ENCODE results near the gene RPUSD3.
A peak's percentile ranks its signal among the peaks of the same experiment; 100 is the strongest.

Gene RPUSD3

DNA sequence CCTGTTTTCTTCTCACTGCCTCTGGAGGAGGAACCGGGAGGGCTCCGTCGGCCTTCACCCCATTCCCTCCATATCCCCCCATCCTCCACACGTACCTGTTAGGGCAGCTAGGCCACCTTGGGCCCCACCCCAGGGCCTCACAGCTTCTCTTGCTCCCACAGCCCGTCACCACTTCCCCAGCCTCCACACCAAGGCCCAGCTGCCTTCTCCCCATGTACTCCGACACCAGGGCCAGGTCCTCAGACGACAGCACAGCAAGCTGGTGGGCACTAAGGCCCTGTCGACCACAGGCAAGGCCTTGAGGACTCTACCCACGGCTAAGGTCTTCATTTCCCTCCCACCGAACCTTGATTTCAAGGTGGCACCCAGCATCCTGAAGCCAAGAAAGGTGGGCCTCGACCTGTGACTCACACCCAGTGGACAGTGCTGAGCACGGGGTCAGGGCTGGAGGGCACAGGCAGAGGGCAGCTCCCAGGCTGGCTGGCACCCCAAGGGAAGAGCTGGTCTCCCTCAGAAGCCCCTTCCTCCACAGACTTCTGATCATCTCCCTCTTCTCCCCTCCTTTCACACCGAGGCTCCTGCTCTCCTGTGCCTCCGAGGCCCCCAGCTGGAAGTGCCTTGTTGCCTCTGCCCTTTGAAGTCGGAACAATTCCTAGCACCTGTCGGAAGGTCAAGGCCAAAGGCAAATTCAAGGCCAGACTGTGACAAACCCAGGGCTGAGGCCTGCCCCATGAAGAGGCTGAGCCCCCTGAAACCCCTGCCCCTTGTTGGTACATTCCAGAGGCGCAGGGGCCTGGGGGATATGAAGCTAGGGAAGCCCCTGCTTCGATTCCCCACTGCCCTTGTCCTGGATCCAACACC, 9.1 kb downstream of the RPUSD3 start:
- no peak for DNase-seq (ENCODE audit: low read depth in 2 of 2)

DNA sequence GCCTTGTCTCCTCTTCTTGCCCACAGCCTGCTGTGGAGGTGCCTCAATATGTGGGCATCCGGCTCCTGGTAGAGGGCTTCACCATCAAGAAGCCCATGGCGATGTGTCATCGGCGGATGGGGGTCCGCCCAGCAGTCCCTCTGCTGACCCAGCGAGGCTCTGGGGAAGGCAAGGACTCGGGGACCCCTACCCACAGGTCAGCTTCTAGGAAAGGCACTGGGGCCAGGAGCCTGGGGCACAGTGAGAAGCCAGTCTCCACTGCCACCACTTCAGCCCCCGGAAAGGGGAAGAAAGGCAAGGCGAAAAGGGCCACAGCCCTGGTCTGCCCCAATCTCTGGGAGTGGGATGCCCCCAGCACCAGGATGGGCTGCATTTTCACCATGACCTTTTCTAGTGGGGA, 10.7 kb downstream of the RPUSD3 start:
- DNase-seq (ENCODE audit: low read depth in 2 of 2) = no peak

DNA sequence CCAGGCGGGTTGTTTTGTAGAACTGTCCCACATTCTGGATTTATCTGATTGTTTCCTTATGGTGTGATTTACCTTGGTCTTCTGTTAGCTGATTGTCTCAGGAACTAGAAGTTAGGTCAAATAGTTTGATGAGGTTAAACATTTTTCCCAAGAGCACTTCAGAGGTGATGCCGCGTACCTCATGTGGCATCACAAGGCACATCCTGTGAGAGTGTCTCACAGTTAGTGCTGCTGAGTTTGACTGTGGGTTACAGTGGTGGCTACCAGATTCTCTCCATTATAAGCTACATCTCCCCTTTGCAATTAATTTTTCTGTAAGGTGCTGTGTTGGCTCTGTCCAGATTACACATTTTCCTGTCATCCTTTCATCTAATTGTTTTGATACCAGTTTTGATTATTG, 12.6 kb downstream of the RPUSD3 start:
- no peak for DNase-seq (ENCODE audit: low read depth in 2 of 2)

DNA sequence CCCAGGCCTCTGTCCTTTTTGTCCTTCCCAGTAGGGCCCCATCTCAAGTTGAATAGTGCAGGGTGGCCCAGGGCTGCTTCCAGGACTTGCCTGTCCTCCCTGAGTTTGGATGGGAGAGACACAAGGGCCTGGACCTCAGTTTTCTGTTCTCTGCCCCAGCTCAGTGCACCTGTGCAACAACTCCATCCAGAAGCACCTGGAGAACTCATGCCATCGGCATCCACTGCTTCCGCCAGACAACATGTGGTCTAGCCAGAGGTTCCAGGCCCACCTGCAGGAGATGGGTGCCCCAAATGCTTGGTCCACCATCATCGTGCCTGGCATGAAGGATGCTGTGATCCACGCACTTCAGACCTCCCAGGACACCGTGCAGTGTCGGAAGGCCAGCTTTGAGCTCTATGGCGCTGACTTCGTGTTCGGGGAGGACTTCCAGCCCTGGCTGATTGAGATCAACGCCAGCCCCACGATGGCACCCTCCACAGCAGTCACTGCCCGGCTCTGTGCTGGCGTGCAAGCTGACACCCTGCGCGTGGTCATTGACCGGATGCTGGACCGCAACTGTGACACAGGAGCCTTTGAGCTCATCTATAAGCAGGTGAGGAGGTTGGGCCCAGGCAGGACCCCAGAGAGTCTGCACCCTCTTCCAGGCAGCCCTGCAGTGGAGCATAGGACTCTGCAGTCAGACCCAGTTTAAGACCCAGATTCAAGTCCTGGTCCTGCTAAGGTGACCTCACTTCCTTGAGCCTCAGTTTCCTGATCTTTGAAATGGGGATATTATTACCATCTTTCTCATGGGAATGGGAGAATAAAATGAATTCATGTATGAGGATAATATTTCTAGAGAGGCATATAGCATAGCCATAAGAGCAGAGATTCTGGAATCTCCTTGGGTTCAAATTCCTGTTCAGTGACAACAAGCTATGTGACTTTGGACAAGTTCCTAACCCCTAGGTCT, 14.7 kb downstream of the RPUSD3 start:
- DNase-seq (ENCODE audit: low read depth in 2 of 2) = no peak

DNA sequence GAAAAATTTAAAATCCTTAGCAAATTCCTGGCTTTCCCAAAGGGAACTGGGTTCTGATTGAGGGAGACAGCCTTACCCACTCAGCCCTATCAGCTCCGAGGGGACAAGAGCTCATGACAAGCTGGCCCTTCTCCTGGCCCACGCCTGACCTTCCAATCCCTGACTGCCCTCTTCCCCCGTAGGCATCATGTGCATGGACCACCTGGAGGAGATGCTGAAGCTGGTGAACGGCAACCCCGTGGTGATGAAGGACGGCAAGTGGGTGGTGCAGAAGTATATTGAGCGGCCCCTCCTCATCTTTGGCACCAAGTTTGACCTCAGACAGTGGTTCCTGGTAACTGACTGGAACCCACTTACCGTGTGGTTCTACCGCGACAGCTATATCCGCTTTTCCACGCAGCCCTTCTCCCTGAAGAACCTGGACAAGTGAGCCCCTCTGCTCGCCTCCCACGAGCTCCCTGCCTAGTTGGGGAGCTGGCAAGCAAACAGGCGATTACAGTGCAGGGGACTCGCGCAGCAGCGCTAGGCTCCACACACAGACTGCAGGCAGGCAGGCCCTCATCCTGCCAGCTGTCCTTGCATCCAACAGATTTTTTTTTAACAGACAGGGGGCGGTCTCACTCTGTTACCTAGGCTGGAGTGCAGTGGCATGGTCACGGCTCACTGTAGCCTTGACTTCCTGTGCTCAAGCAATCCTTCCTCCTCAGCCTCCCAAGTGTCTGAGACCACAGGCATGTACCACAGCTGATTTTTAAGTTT, 16.8 kb downstream of the RPUSD3 start:
- no peak for DNase-seq (ENCODE audit: low read depth in 2 of 2)

DNA sequence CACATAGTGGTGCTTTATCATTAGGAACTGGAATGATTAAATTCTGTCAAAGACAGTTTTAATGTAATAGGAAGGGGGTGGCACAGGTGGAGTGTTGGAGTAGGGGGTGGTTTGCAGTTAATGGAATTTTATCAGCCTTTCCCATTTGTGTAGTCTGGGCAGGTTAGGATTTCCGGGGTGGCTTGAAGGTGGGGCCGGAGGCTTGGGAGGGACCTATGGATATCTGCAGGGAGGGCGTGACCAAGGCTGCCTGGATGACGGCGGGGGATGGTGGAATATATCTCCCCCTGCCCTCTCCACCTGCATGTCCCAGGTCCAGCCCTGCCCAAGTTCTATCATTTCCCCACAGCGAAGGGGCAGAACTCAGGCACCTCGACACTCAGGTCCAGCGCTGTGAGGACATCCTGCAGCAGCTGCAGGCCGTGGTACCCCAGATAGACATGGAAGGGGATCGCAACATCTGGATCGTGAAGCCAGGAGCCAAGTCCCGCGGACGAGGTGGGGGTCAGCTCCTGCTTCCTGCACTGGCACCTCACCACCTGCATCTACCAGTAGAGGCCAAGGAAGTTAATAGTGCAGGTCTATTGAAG, 18.3 kb downstream of the RPUSD3 start:
- no peak for DNase-seq (ENCODE audit: low read depth in 2 of 2)

DNA sequence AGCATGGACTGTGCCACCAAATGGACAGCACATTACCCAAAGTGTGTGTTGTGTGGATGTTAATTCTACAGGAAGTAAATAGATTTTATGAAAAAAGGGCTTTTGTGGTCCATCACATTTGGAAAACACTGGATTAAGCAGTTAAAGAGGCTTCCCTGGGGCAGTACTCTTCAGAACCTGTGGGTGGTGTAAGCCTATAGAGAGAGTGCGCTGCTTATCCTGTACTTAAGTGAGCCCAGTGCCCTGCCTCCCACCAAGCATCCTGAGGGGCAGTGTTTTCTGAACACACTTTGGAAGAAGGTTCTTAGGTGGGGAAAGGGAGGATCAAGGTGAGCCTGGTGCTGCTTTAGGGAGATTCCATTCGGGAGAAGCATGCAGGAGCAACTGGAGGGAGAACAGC, 22.9 kb downstream of the RPUSD3 start:
- DNase-seq (ENCODE audit: low read depth in 2 of 2) = no peak

DNA sequence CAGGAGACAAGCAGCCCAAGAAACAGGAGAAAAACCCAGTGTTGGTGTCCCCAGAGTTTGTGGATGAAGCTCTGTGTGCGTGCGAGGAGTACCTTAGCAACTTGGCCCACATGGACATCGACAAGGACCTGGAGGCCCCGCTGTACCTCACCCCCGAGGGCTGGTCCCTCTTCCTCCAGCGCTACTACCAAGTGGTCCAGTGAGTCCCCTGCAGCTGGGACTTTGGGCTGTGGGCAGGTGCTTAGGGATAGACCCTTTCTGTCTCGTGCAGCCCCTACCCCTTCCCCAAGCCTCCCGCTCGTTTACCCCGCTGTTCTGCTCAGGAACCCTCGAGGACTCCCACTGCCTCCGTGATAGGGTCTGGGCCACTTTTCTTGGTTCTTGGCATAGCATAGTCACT, 23.3 kb downstream of the RPUSD3 start:
- no peak for DNase-seq (ENCODE audit: low read depth in 2 of 2)

DNA sequence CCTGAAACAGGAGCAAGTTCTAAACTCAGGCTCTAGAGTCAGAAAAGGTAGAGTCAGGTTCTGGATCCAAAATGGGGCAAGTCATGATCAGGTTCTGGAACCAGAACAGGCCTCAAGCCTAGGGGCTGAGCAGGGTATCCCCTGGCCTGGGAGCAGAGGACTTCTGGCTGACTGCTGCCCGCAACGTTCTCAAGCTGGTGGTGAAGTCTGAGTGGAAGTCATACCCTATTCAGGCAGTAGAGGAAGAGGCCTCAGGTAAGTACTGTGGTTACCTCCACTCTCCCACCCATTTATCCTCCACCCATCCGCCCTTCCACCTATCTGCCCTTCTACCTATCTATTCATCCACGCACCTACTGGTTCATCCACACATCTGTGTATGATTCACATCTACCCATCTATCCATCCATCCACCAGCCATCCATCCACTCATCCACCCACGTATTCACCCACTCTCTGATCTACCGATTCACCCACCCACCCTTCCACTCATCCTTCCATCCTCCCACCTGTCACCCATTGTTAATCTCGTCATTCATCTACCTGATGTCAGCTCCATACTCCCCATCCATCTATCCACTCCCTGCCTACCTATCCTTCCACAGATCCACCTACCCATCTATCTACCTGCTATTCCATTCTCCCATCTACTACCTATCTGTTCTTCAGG, 25.0 kb downstream of the RPUSD3 start:
- no peak for DNase-seq (ENCODE audit: low read depth in 2 of 2)

DNA sequence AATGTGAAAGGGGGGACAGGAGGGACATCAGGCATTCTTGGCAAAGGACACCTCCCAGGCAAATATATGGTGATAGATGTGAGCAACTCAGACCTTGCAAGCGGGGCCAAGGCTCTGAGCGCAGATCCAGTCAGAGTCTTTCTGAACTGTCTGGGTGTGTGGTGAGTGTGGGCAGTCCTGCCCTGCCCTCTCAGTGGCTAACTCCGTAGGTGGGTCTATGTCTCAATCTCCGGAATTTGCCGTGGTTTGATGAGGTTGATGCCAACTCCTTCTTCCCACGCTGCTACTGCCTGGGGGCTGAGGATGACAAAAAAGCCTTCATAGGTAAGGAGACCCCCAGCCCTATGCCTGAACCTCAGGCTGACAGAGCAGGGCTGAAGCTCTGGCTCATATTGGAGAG, 26.4 kb downstream of the RPUSD3 start:
- DNase-seq (ENCODE audit: low read depth in 2 of 2) = no peak

DNA sequence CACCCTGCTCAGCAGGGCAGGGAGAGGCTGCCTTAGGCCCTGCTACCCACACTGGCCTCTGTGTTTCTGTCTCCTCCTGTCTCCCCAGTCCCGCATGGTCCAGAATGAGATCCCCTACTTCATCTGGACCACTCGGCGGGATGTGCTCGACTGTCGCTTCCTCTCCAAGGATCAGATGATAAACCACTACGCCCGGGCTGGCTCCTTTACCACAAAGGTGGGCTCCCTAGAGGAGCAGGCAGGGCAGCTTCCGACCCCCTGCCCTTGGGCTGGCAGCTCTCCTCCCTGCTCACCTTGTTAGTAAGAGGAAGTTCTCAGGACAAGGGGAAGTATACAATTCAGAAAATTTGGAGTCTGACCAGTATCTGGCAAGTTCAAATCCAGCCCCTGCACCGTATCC, 27.8 kb downstream of the RPUSD3 start:
- no peak for DNase-seq (ENCODE audit: low read depth in 2 of 2)

DNA sequence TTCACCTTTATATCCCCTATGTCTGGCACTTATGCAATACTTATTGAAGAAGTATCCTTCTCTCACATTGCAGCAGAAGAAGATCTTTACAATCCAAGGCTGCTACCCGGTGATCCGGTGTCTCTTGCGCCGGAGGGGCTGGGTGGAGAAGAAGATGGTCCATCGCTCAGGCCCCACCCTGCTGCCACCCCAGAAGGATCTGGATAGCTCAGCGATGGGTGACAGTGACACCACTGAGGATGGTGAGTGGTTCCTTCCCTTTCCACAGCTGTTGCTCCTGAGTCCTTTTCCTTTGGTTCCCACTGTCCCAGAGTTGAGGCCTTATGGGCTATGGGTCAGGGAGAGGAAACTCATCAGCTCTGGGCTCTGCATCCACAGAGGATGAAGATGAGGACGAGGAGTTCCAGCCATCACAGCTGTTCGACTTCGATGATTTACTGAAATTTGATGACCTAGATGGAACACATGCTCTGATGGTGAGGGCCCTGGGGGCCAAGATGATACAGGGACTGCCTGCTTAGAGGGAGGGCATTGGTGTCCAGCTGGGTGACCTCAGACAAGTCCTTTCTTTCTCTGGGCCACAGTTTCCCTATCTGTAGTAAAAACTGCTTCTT, 30.8 kb downstream of the RPUSD3 start:
- no peak for DNase-seq (ENCODE audit: low read depth in 2 of 2)

DNA sequence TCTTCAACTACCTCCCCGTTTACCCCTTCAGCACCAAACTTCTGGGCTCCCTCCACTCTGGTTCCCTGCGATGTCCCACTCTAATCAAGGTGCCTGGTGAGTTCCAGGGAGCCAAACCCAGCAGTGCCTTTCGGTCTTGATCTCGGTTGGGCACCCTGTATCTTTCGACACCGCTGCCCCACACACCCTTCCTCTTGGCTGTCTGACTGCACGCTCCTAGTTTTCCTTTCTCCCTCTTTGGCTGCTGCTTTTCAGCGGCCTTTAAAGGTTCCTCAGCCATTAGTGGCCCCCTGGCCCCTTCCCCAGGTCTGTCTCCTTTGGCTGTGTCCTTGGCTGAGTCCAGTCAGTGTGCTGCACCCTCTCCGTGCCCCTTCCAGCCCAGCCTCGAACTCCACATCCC, 33.0 kb downstream of the RPUSD3 start:
- DNase-seq (ENCODE audit: low read depth in 2 of 2) = no peak

DNA sequence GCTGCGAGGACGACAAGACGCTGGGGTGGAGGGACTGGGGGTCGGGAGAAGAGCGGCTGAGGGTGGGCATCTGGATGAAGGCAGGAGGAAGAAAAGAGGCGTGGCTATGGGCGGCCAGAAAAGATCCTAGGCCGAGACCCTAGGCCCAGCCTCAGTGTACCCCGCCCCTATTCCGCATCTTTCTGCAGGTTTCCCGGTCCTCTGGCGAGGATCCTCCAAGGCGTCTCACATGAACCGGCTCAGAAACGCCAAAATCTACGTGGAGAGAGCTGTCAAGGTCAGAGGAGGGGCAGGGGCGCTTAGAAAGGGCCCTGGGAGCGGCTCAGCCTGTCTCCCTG, 33.4 kb downstream of the RPUSD3 start:
- no peak for DNase-seq (ENCODE audit: low read depth in 2 of 2)

DNA sequence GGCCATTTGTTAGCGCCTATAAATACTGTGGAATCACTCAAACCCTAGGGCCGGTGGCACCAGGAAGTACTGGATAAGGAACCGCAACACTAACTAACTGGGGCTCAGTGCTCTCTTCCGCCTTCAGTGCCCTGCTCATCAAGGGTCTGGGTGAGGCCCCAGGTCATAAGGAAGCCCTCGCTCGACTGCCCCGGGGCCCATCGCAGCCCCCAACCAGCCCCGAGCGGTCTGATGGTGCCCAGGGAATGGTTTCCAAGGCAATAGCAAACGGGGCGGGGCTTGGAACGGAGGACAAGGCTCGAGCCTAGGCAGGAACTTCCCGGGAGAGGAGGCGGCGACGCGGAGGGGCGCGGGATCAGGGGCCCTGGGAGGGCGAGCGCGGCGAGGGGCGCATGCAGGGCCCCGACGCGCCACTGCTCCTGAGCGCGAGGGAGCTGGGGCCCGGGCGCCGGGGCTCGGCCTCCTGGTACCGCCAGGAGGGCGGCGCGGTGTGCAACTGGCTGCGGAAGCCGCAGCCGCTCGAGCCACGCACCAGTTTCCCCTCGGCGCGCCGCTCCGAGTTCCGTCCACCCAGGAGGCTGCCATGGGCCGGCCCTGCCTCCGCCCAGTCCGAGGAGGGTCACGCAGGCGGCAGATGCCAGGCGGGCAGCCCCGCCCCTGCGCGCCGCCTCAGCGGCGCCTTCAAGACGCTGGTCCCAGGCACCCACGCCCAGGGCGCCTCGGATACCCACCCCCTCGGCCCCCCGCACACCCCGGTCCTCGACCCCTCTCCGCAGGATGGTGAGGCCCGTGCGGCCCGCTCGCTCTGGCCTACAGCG, 34.0 kb downstream of the RPUSD3 start, which contains the start of gene TTLL3:
TSS of gene TTLL3 (plus strand) at position 648 of the 818 bp plus-strand sequence. CDS start 400 bp downstream, outside the sequence.
- DNase-seq (ENCODE audit: low read depth in 2 of 2) = peak in 1 of 2 donors; percentile 26

DNA sequence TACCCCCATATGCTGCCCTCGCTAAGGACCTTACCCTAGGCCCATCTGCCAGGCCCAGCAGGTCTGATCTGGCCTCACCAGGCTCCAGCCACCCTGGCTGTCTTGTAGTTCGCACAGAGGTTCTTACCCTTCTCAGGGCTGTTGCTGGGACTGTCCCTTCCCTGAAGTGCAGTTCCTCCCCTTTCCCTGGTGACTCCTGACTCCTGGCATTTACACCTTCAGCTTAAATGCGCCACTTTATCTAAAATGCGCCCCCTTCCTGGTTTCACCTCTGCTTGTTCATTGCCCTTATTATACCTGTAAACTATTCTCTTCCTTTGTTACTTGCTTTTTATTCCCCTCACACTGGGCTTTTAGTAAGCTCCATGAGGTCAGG, 34.6 kb downstream of the RPUSD3 start:
- DNase-seq (ENCODE audit: low read depth in 2 of 2) = no peak

DNA sequence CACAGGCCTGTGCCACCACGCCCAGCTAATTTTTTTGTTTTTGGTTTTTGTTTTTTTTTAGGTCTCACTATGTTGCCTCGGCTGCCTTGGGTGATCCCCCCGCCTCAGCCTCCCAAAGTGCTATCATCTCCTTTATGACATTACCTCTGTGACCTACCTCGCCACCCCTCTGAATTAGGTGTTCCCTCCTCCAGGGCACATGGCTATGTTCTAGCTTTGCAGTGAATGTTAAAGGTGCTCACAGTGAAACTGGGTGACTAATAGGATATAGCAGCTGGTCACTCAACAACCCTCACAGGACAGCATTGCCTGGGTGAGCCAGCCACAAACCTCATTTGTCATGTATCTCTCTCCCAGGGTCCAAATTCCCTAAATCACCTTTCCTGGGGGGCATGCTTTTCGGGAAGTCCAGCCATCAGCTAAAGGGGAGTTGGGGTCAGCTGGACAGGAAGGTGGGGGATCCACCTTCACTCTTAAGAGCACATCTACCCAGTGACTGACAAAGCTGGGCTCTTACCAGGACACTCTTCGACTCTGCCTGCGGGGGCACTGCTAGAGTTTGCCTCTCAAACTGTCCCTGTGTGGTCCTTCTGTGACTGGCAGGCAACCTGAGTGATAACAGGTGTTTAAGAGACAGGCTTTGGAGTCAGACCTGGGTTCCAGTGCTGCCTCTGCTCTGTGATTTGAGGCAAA, 35.3 kb downstream of the RPUSD3 start:
- DNase-seq (ENCODE audit: low read depth in 2 of 2) = peak in 1 of 2 donors; percentile 27

DNA sequence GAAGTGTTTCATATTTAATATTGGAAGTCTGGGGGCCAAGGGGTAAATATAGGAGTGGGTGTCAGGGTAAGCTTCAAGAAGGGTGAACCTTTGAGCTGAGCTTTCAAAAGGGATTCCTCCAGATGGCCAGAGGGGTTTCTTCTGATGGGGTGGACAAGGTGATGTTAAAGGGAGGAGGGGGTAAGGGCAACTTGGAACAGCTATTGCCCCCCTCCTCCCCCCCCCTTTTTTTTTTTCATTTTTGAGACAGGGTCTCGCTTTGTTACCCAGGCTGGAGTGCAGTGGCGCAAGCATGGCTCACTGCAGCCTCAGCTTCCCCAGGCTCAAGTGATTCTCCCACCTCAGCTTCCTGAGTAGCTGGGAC, 35.8 kb downstream of the RPUSD3 start:
- no peak for DNase-seq (ENCODE audit: low read depth in 2 of 2)

Measured in stimulated activated CD8-positive, alpha-beta memory T cell treated with anti-CD3 and anti-CD28 coated beads, Interleukin-7, amount 100 ng/mL, for 4 hours (primary cell).